IPS DF 6.9 (cell line): ENCODE data around the gene ADCYAP1R1.
"Not testable (repeated sequence)": the region's sequence is repeated elsewhere in the genome, so short reads cannot be mapped to it uniquely, and the experiment has no call there.

ENCODE experiments used
- DNase-seq: peaks from one replicate; pipeline ENCODE4 v3.0.0-alpha.2; 2013; ENCODE audit warnings: low read depth, low spot score
- H3K27ac ChIP-seq: one replicate; pipeline ENCODE4 v1.5.1; 2013; ENCODE audit warnings: low read length, control low read depth
- H3K27me3 ChIP-seq: 2 replicates; pipeline ENCODE4 v1.6.1; 2013; ENCODE audit warnings: mild to moderate bottlenecking, low read length; ENCODE audit not compliant: control insufficient read depth, insufficient read depth
- H3K36me3 ChIP-seq: 2 replicates; pipeline ENCODE4 v1.6.1; 2013; ENCODE audit warnings: low read length; ENCODE audit not compliant: control insufficient read depth, insufficient read depth
- H3K4me1 ChIP-seq: 2 replicates; pipeline ENCODE4 v1.6.1; 2013; ENCODE audit warnings: low read length; ENCODE audit not compliant: control insufficient read depth, insufficient read depth
- H3K4me3 ChIP-seq: 2 replicates; pipeline ENCODE4 v1.5.1; 2013; ENCODE audit warnings: mild to moderate bottlenecking, low read length
- H3K9me3 ChIP-seq: 2 replicates; pipeline ENCODE4 v1.6.1; 2013; ENCODE audit warnings: low read length, inconsistent platforms; ENCODE audit not compliant: control insufficient read depth, insufficient read depth
- WGBS: extraction: QIAGEN DNeasy Blood & Tissue Kit; methylation state at CpG from one replicate; pipeline ENCODE4 v1.1.7; 2013; ENCODE audit warnings: mixed read lengths, missing lambda C conversion rate; ENCODE audit not compliant: insufficient read length, insufficient coverage; 5-methylcytosine and 5-hydroxymethylcytosine counted together

ADCYAP1R1 gene

GRCh38 chr7:31134246-31135188, 82.4 kb downstream of the ADCYAP1R1 start:
- Histone ChIP-seq H3K4me1 (no peaks in the 10 kb centered on the region), H3K4me3 (no peak overlapping the region), H3K9me3 (no peaks in the 10 kb centered on the region), H3K27me3 (no peaks in the 10 kb centered on the region), H3K36me3 (no peaks in the 10 kb centered on the region), H3K27ac (no peak overlapping the region)
- DNase-seq, result peak; percentile 88
- no CpG with 5 or more reads among the region's 31 CpGs for WGBS

- Histone ChIP-seq H3K27ac (no peak overlapping the region), H3K4me1 (no peaks in the 10 kb centered on the region), H3K9me3 (no peaks in the 10 kb centered on the region), H3K27me3 (no peaks in the 10 kb centered on the region), H3K36me3 (no peaks in the 10 kb centered on the region), H3K4me3 (no peak overlapping the region)
- WGBS, result no CpG with 5 or more reads among the region's 7 CpGs
- DNase-seq, result no peak
These were observed 85.1 kb downstream of the ADCYAP1R1 start for GRCh38 chr7:31137234-31137633.

GRCh38 chr7:31145339-31145738, 93.2 kb downstream of the ADCYAP1R1 start:
- H3K36me3 ChIP-seq, result no peaks in the 10 kb centered on the region
- H3K4me3 ChIP-seq, result no peak overlapping the region

GRCh38 chr7:31146030-31146429, 93.9 kb downstream of the ADCYAP1R1 start:
- 0 out of 2 replicates have a peak, but pooled peaks cover 2% of the 10 kb centered on the region for H3K4me1 ChIP-seq
- H3K9me3 ChIP-seq, result no peaks in the 10 kb centered on the region
- no peak for DNase-seq
- H3K27ac ChIP-seq, result no peak overlapping the region
- no CpG with 5 or more reads among the region's 1 CpG for WGBS
- H3K27me3 ChIP-seq, result no peaks in the 10 kb centered on the region
- H3K36me3 ChIP-seq, result no peaks in the 10 kb centered on the region
- H3K4me3 ChIP-seq, result no peak overlapping the region

More at GRCh38 chr7:31145339-31145738, 93.2 kb downstream of the ADCYAP1R1 start:
- no peaks in the 10 kb centered on the region for H3K27me3 ChIP-seq
- no peak overlapping the region for H3K27ac ChIP-seq
- H3K9me3 ChIP-seq, result no peaks in the 10 kb centered on the region
- peak; percentile 31 for DNase-seq
- 0 out of 2 replicates have a peak, but pooled peaks cover 2% of the 10 kb centered on the region for H3K4me1 ChIP-seq

- Histone ChIP-seq H3K4me1 (0 out of 2 replicates have a peak, but pooled peaks cover 2% of the 10 kb centered on the region), H3K27ac (no peak overlapping the region), H3K27me3 (no peaks in the 10 kb centered on the region), H3K36me3 (no peaks in the 10 kb centered on the region), H3K4me3 (no peak overlapping the region), H3K9me3 (no peaks in the 10 kb centered on the region)
- no CpG with 5 or more reads among the region's 4 CpGs for WGBS
- no peak for DNase-seq
These were observed 94.4 kb downstream of the ADCYAP1R1 start for GRCh38 chr7:31146538-31146937.

- H3K4me1 ChIP-seq, result no peaks in the 10 kb centered on the region
- H3K27me3 ChIP-seq, result no peaks in the 10 kb centered on the region
- no peak overlapping the region for H3K27ac ChIP-seq
- no peak for DNase-seq
- WGBS, result no CpG with 5 or more reads among the region's 2 CpGs
- no peaks in the 10 kb centered on the region for H3K9me3 ChIP-seq
- H3K36me3 ChIP-seq, result no peaks in the 10 kb centered on the region
- no peak overlapping the region for H3K4me3 ChIP-seq
These were observed 99.7 kb downstream of the ADCYAP1R1 start for GRCh38 chr7:31151849-31152248.

- H3K27ac ChIP-seq, H3K27me3 ChIP-seq, H3K36me3 ChIP-seq, H3K4me3 ChIP-seq, DNase-seq, H3K4me1 ChIP-seq, H3K9me3 ChIP-seq: not testable (repeated sequence)
- WGBS, result no CpG with 5 or more reads among the region's 20 CpGs
These were observed 101.2 kb downstream of the ADCYAP1R1 start for GRCh38 chr7:31153318-31153717.

- no peaks in the 10 kb centered on the region for H3K36me3 ChIP-seq
- H3K4me1 ChIP-seq, result no peaks in the 10 kb centered on the region; the same call in 1 of the 2 replicates
- H3K27ac ChIP-seq, result no peak overlapping the region
- no peak overlapping the region for H3K4me3 ChIP-seq
- no peaks in the 10 kb centered on the region for H3K27me3 ChIP-seq
- no CpG with 5 or more reads among the region's 5 CpGs for WGBS
- no peaks in the 10 kb centered on the region for H3K9me3 ChIP-seq
- no peak for DNase-seq
These were observed 108.8 kb downstream of the ADCYAP1R1 start for GRCh38 chr7:31160941-31161340.
